K562 (cell line): ENCODE measurements around the gene TRIOBP. TPM values are rescaled to one million over a fixed set of nuclear protein-coding genes. Genes with fewer than 3 reads are reported as not detected.

Experiments
- ASH1L ChIP-seq: fragments of 450-650 bp; IDR thresholded peaks from 2 replicates; pipeline ENCODE4 v1.6.1; 2018; ENCODE audit warnings: borderline replicate concordance, mild to moderate bottlenecking, low read depth; ENCODE audit not compliant: partially characterized antibody
- BRD9 ChIP-seq: fragments of 450-650 bp; IDR thresholded peaks from 2 replicates; pipeline ENCODE4 v1.6.1; 2018; ENCODE audit warnings: low read depth; ENCODE audit not compliant: partially characterized antibody
- CBFA2T2 ChIP-seq: fragments of 450-650 bp; conservative IDR thresholded peaks from 2 replicates; pipeline ENCODE4 v1.6.1; 2017; ENCODE audit warnings: mild to moderate bottlenecking
- CHD2 ChIP-seq: IDR thresholded peaks from 2 replicates; pipeline ENCODE4 v1.6.1; 2011; ENCODE audit warnings: low read depth, low read length
- CTBP1 ChIP-seq: fragments of 450-650 bp; IDR thresholded peaks from 2 replicates; pipeline ENCODE4 v1.6.1; 2016; ENCODE audit warnings: borderline replicate concordance
- CXXC5 ChIP-seq: fragments of 250-450 bp; sonication (Bioruptor Pico); IDR thresholded peaks from 2 replicates; pipeline ENCODE4 v1.8.0; 2022; ENCODE audit warnings: inconsistent platforms, mild to moderate bottlenecking, moderate library complexity
- ETV6 ChIP-seq, 3 experiments: fragments of 150-350 bp in 1 of 3; sonication (generic) in 1 of 3; formaldehyde crosslinking in 1 of 3; IDR thresholded peaks; 2 replicates each; pipeline versions ENCODE4 v1.6.1 to v1.8.0; 2014 to 2022; ENCODE audit warnings: borderline replicate concordance in 2 of 3, low read depth in 2 of 3, antibody characterized with exemption in 1 of 3, low read length in 1 of 3, mild to moderate bottlenecking in 1 of 3, missing genetic modification reagents in 1 of 3
- HMGN3 ChIP-seq: IDR thresholded peaks from 2 replicates; pipeline ENCODE4 v1.6.1; 2011; ENCODE audit warnings: borderline replicate concordance, low read depth, mild to moderate bottlenecking, mixed read lengths, low read length; ENCODE audit not compliant: insufficient read length; ENCODE audit errors: extremely low read depth
- IFI16 ChIP-seq: fragments of 250-450 bp; sonication (Bioruptor Pico); IDR thresholded peaks from 2 replicates; pipeline ENCODE4 v2.1.2; 2022; ENCODE audit warnings: mild to moderate bottlenecking, inconsistent platforms
- KDM1A ChIP-seq, 2 experiments: fragments of 450-650 bp; IDR thresholded peaks; 2 replicates each; pipeline ENCODE4 v1.6.1; 2016; ENCODE audit warnings: mild to moderate bottlenecking in 2 of 2
- LEF1 ChIP-seq: fragments of 450-650 bp; IDR thresholded peaks from 2 replicates; pipeline ENCODE4 v1.6.1; 2016; ENCODE audit warnings: mild to moderate bottlenecking
- NFIX ChIP-seq: fragments of 250-450 bp; sonication (Bioruptor Pico); IDR thresholded peaks from 2 replicates; pipeline ENCODE4 v1.4.0; 2020; ENCODE audit warnings: low read depth, mild to moderate bottlenecking, moderate library complexity
- NFYB ChIP-seq: IDR thresholded peaks from 2 replicates; pipeline ENCODE4 v1.6.1; 2011; ENCODE audit warnings: mild to moderate bottlenecking, moderate library complexity; ENCODE audit not compliant: insufficient read length; ENCODE audit errors: extremely low read depth
- PHF21A ChIP-seq: fragments of 450-650 bp; IDR thresholded peaks from 2 replicates; pipeline ENCODE4 v1.6.1; 2017; ENCODE audit warnings: low read depth, borderline replicate concordance
- PTRF ChIP-seq: fragments of 450-650 bp; IDR thresholded peaks from 2 replicates; pipeline ENCODE4 v1.6.1; 2016; ENCODE audit warnings: mild to moderate bottlenecking, missing genetic modification characterization, missing compliant biosample characterization
- RB1 ChIP-seq: fragments of 450-650 bp; IDR thresholded peaks from 2 replicates; pipeline ENCODE4 v1.6.1; 2017; ENCODE audit warnings: low read depth, mild to moderate bottlenecking
- RBM25 ChIP-seq: fragments of 200-400 bp; formaldehyde crosslinking; IDR thresholded peaks from 2 replicates; pipeline ENCODE4 v1.6.1; 2018; ENCODE audit warnings: low read length, low read depth, moderate library complexity; ENCODE audit not compliant: severe bottlenecking
- SMARCA5 ChIP-seq: fragments of 450-650 bp; IDR thresholded peaks from 2 replicates; pipeline ENCODE4 v1.6.1; 2016
- ZC3H4 ChIP-seq: sonication (generic); formaldehyde crosslinking; IDR thresholded peaks from 2 replicates; pipeline ENCODE4 v1.9.0; 2021; ENCODE audit warnings: missing genetic modification reagents, borderline replicate concordance
- ZC3H8 ChIP-seq: fragments of 450-650 bp; IDR thresholded peaks from 2 replicates; pipeline ENCODE4 v1.6.1; 2017
- ZNF644 ChIP-seq: fragments of 200-800 bp; sonication (Bioruptor generic); IDR thresholded peaks from 2 replicates; pipeline ENCODE4 v1.6.1; 2016; ENCODE audit warnings: low read depth, missing genetic modification characterization, missing compliant biosample characterization
- polyA plus RNA-seq, 8 experiments: library from polyadenylated mRNA; depleted of rRNA in 4 of 8; stranded (reverse) in 5 of 8; unstranded in 3 of 8; fragments of >200 nt; fragmentation: Nextera tagmentation in 2 of 8; fragmentation: Illumina TruSeq in 1 of 8; extraction: Ambion mirVana in 2 of 8; extraction: Trizol in 1 of 8; gene quantifications; 2 replicates each; pipeline versions ENCODE4 v1.2.1 to v1.2.3, GENCODE V29; 2011 to 2014; ENCODE audit warnings: inconsistent platforms in 1 of 8, missing spikeins in 1 of 8
- total RNA-seq, 7 experiments: library from RNA; depleted of rRNA in 6 of 7; stranded (reverse); fragments of >200 nt in 6 of 7; fragmentation: Illumina TruSeq in 2 of 7; extraction: Trizol in 2 of 7; gene quantifications; 2 replicates each; pipeline versions ENCODE4 v1.2.1 to v1.2.3, GENCODE V29; 2011 to 2021; ENCODE audit warnings: low replicate concordance in 1 of 7
- TF ChIP-seq, protein P1 (sequence below): fragments of 450-650 bp; IDR thresholded peaks from 2 replicates; pipeline ENCODE4 v1.6.1; 2016; ENCODE audit warnings: borderline replicate concordance
- TF ChIP-seq, protein P2 (sequence below), 2 experiments: fragments of 450-650 bp in 1 of 2; sonication (generic) in 1 of 2; formaldehyde crosslinking in 1 of 2; IDR thresholded peaks in 1 of 2; conservative IDR thresholded peaks in 1 of 2; 2 replicates each; pipeline versions ENCODE4 v1.6.1 to v1.8.1; 2016 to 2023; ENCODE audit warnings: mild to moderate bottlenecking in 2 of 2, moderate library complexity in 2 of 2, inconsistent platforms in 1 of 2, missing genetic modification reagents in 1 of 2
- TF ChIP-seq, protein P3 (sequence below), 2 experiments: fragments of 200-800 bp in 1 of 2; sonication (Bioruptor generic) in 1 of 2; sonication (generic) in 1 of 2; formaldehyde crosslinking in 1 of 2; IDR thresholded peaks in 1 of 2; conservative IDR thresholded peaks in 1 of 2; 2 replicates each; pipeline versions ENCODE4 v1.5.0 to v1.6.1; 2016 to 2020; ENCODE audit warnings: missing compliant biosample characterization in 1 of 2, missing genetic modification characterization in 1 of 2, missing genetic modification reagents in 1 of 2

Gene TRIOBP
- total and polyA plus RNA-seq, 9 of the 15 experiments (the other 6 are each of a cell fraction or from before 2014, with no cell fraction given), result 0.24 to 13.8 (median 5.5) TPM

DNA sequence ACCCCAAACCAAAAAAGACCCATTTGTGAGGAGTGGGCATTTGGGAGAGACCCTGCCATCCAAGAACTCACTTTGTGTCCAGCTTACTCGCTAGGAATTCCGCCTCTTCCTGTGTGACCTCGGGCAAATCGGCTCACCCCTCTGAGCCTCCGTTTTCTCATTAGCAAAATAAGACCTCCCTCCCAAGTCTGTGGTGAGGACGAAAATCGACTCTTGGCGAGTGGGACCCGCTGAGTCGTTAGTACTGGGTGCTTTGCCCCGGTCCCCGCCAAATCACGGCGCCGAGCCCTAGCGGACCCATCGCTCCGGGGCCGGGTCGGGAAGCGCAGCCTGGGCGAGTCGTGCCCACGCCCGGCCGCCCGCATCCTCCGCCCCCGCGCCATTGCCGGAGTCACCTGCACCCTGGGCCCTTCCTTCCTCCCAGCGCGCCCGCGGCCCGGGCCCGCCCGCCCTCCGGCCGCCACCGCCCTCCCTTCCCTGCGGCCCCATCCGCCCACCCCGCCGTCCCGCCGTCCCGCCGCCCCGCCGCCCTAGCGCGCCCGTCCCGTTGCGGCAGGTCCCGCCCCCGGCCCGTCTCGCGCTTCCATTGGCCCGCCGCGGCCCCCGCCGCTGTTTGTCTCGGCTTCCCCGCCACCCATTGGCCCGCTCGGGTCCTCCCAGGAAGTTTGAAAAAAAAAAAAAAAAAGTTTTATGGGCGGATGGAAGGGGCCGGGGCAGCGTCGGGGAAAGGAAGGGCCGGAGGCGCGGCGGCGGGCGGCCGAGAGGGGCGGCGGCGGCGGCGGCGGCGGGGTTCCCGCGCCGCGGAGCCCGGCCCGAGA is 48.9 kb downstream of the TRIOBP start (continued):
- TF ChIP-seq, protein P1, sequence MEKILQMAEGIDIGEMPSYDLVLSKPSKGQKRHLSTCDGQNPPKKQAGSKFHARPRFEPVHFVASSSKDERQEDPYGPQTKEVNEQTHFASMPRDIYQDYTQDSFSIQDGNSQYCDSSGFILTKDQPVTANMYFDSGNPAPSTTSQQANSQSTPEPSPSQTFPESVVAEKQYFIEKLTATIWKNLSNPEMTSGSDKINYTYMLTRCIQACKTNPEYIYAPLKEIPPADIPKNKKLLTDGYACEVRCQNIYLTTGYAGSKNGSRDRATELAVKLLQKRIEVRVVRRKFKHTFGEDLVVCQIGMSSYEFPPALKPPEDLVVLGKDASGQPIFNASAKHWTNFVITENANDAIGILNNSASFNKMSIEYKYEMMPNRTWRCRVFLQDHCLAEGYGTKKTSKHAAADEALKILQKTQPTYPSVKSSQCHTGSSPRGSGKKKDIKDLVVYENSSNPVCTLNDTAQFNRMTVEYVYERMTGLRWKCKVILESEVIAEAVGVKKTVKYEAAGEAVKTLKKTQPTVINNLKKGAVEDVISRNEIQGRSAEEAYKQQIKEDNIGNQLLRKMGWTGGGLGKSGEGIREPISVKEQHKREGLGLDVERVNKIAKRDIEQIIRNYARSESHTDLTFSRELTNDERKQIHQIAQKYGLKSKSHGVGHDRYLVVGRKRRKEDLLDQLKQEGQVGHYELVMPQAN, result no peak
- peak; percentile 64 to 74 for TF ChIP-seq KDM1A (IDR thresholded peaks at IDR 0.05)
- TF ChIP-seq, protein P2, sequence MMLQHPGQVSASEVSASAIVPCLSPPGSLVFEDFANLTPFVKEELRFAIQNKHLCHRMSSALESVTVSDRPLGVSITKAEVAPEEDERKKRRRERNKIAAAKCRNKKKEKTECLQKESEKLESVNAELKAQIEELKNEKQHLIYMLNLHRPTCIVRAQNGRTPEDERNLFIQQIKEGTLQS (IDR thresholded peaks at IDR 0.05), result no peak
- TF ChIP-seq, protein P2 (CRISPR knock-in tag; conservative IDR thresholded peaks at IDR 0.05), result no peak
- TF ChIP-seq BRD9, result no peak
- peak; percentile 67 for TF ChIP-seq PHF21A
- TF ChIP-seq CXXC5 (CRISPR knock-in tag), result peak; percentile 74
- peak; percentile 80 for TF ChIP-seq RBM25
- peak; percentile 14 for TF ChIP-seq NFYB
- TF ChIP-seq, protein P3, sequence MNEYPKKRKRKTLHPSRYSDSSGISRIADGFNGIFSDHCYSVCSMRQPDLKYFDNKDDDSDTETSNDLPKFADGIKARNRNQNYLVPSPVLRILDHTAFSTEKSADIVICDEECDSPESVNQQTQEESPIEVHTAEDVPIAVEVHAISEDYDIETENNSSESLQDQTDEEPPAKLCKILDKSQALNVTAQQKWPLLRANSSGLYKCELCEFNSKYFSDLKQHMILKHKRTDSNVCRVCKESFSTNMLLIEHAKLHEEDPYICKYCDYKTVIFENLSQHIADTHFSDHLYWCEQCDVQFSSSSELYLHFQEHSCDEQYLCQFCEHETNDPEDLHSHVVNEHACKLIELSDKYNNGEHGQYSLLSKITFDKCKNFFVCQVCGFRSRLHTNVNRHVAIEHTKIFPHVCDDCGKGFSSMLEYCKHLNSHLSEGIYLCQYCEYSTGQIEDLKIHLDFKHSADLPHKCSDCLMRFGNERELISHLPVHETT (CRISPR knock-in tag; conservative IDR thresholded peaks at IDR 0.05 in 1 of 2, IDR thresholded peaks at IDR 0.05 in 1 of 2), result peak in 1 of 2 experiments; percentile 92; a peak in 2 of 4 replicates
- TF ChIP-seq LEF1, result no peak
- TF ChIP-seq CTBP1, result 0 out of 2 replicates have a peak, but pooled peaks have one; percentile 25
- no peak for TF ChIP-seq ETV6 (IDR thresholded peaks at IDR 0.05; ENCODE audit: borderline replicate concordance in 1 of 2, low read depth in 2 of 2, low read length in 1 of 2)
- TF ChIP-seq ETV6 (CRISPR knock-in tag; IDR thresholded peaks at IDR 0.05; ENCODE audit: borderline replicate concordance), result no peak
- no peak for TF ChIP-seq ZC3H4 (CRISPR knock-in tag)
- no peak for TF ChIP-seq ZNF644 (tag)
- no peak for TF ChIP-seq CBFA2T2
- no peak for TF ChIP-seq NFIX (CRISPR knock-in tag)
- TF ChIP-seq HMGN3, result no peak
- no peak for TF ChIP-seq ZC3H8
- TF ChIP-seq ASH1L, result no peak
- 0 out of 2 replicates have a peak, but pooled peaks have one; percentile 31 for TF ChIP-seq RB1
- TF ChIP-seq CHD2, result 0 out of 2 replicates have a peak, but pooled peaks have one; percentile 30
- TF ChIP-seq IFI16, result no peak
- TF ChIP-seq PTRF, result no peak
- 0 out of 2 replicates have a peak, but pooled peaks have one; percentile 65 for TF ChIP-seq SMARCA5
